Trophoblast cell (in vitro differentiated cells and primary cell): Measurements from ENCODE around the gene KIF16B.

Experiments used
- DNase-seq, 2 donors: peaks; one replicate each; pipeline ENCODE4 v3.0.0-alpha.2; 2016
- H2AFZ ChIP-seq: 2 replicates; pipeline ENCODE4 v1.6.1; 2013; ENCODE audit warnings: low read length, moderate library complexity, mild to moderate bottlenecking; ENCODE audit not compliant: insufficient read depth, poor library complexity
- H2AK5ac ChIP-seq: 2 replicates; pipeline ENCODE4 v1.6.1; 2013; ENCODE audit warnings: mild to moderate bottlenecking, low read length
- H2BK120ac ChIP-seq: 2 replicates; pipeline ENCODE4 v1.6.1; 2013; ENCODE audit warnings: low read length, mild to moderate bottlenecking, moderate library complexity; ENCODE audit not compliant: insufficient read depth, poor library complexity
- H2BK12ac ChIP-seq: 2 replicates; pipeline ENCODE4 v1.6.1; 2013; ENCODE audit warnings: mild to moderate bottlenecking, low read length, moderate library complexity
- H2BK5ac ChIP-seq: 2 replicates; pipeline ENCODE4 v1.6.1; 2013; ENCODE audit warnings: low read length, low read depth, moderate library complexity, mild to moderate bottlenecking; ENCODE audit not compliant: poor library complexity
- H3K14ac ChIP-seq: 2 replicates; pipeline ENCODE4 v1.6.1; 2013; ENCODE audit warnings: mild to moderate bottlenecking, low read length
- H3K18ac ChIP-seq: 2 replicates; pipeline ENCODE4 v1.6.1; 2013; ENCODE audit warnings: mild to moderate bottlenecking, low read length
- H3K23ac ChIP-seq: 2 replicates; pipeline ENCODE4 v1.6.1; 2013; ENCODE audit warnings: low read length
- H3K27ac ChIP-seq: 2 replicates; pipeline ENCODE4 v1.5.1; 2013; ENCODE audit warnings: low read depth, mild to moderate bottlenecking, inconsistent platforms, low read length, moderate library complexity
- H3K27me3 ChIP-seq: 2 replicates; pipeline ENCODE4 v1.6.1; 2013; ENCODE audit warnings: inconsistent platforms, mild to moderate bottlenecking, low read length, moderate library complexity; ENCODE audit not compliant: insufficient read depth
- H3K36me3 ChIP-seq, 2 experiments: 1 replicate in 1 of 2; 2 replicates in 1 of 2; pipeline ENCODE4 v1.6.1; 2013; ENCODE audit warnings: low read length in 2 of 2, mild to moderate bottlenecking in 2 of 2, moderate library complexity in 1 of 2; ENCODE audit not compliant: insufficient read depth in 2 of 2, control insufficient read depth in 1 of 2
- H3K4ac ChIP-seq: 2 replicates; pipeline ENCODE4 v1.6.1; 2013; ENCODE audit warnings: low read depth, mild to moderate bottlenecking, low read length, moderate library complexity
- H3K4me1 ChIP-seq, 2 experiments: 1 replicate in 1 of 2; 2 replicates in 1 of 2; pipeline ENCODE4 v1.6.1; 2013; ENCODE audit warnings: low read length in 2 of 2, mild to moderate bottlenecking in 2 of 2, moderate library complexity in 1 of 2; ENCODE audit not compliant: insufficient read depth in 2 of 2, control insufficient read depth in 1 of 2
- H3K4me2 ChIP-seq: 2 replicates; pipeline ENCODE4 v1.6.1; 2013; ENCODE audit warnings: inconsistent platforms, mild to moderate bottlenecking, low read length, moderate library complexity
- H3K4me3 ChIP-seq: 2 replicates; pipeline ENCODE4 v1.5.1; 2013; ENCODE audit warnings: mild to moderate bottlenecking, low read depth, low read length, inconsistent platforms
- H3K79me1 ChIP-seq: one replicate; pipeline ENCODE4 v1.6.1; 2013; ENCODE audit warnings: low read length
- H3K79me2 ChIP-seq: 2 replicates; pipeline ENCODE4 v1.6.1; 2013; ENCODE audit warnings: low read length, mild to moderate bottlenecking; ENCODE audit not compliant: control insufficient read depth, insufficient read depth, poor library complexity
- H3K9ac ChIP-seq: 2 replicates; pipeline ENCODE4 v1.6.1; 2013; ENCODE audit warnings: mild to moderate bottlenecking, low read length
- H3K9me3 ChIP-seq: 2 replicates; pipeline ENCODE4 v1.6.1; 2013; ENCODE audit warnings: low read depth, mild to moderate bottlenecking, control low read depth, inconsistent platforms, low read length; ENCODE audit not compliant: insufficient read depth
- H4K12ac ChIP-seq: 2 replicates; pipeline ENCODE4 v1.6.1; 2013; ENCODE audit warnings: low read depth, mild to moderate bottlenecking, low read length, moderate library complexity
- H4K8ac ChIP-seq: 2 replicates; pipeline ENCODE4 v1.6.1; 2013; ENCODE audit warnings: low read depth, mild to moderate bottlenecking, low read length, moderate library complexity
- H4K91ac ChIP-seq: one replicate; pipeline ENCODE4 v1.6.1; 2013; ENCODE audit warnings: low read depth, mild to moderate bottlenecking, low read length, moderate library complexity
- WGBS: extraction: QIAGEN DNeasy Blood & Tissue Kit; methylation state at CpG from one replicate; pipeline ENCODE4 v1.1.7; 2013; ENCODE audit warnings: missing lambda C conversion rate; ENCODE audit not compliant: insufficient read length, insufficient coverage; ENCODE audit errors: extremely low coverage; 5-methylcytosine and 5-hydroxymethylcytosine counted together

KIF16B gene

GRCh38 chr20:16433293-16433580 lies 140.0 kb downstream of the KIF16B start:
- no peak overlapping the region for H2AK5ac ChIP-seq
- H2AFZ ChIP-seq = no peak overlapping the region
- no peaks in the 10 kb centered on the region for H3K27me3 ChIP-seq
- no peaks in the 10 kb centered on the region for H3K9me3 ChIP-seq
- H3K9ac ChIP-seq = no peak overlapping the region
- H3K14ac ChIP-seq = no peak overlapping the region
- no peak overlapping the region for H2BK12ac ChIP-seq
- no peak overlapping the region for H3K23ac ChIP-seq
- WGBS = no CpG with 5 or more reads among the region's 2 CpGs
- H3K79me1 ChIP-seq = no peaks in the 10 kb centered on the region
- peaks cover 0 to 4% of the 10 kb centered on the region in 2 experiments for H3K36me3 ChIP-seq
- no peak overlapping the region for H4K12ac ChIP-seq
- no peak overlapping the region for H3K18ac ChIP-seq
- H3K79me2 ChIP-seq = no peaks in the 10 kb centered on the region
- H2BK120ac ChIP-seq = no peak overlapping the region
- no peak overlapping the region for H3K4me2 ChIP-seq
- no peak overlapping the region for H3K4ac ChIP-seq
- no peak overlapping the region for H4K8ac ChIP-seq
- DNase-seq = no peak
- no peak overlapping the region for H3K27ac ChIP-seq
- H2BK5ac ChIP-seq = no peak overlapping the region
- no peak overlapping the region for H3K4me3 ChIP-seq
- H4K91ac ChIP-seq = no peak overlapping the region
- peaks cover 2 to 3% of the 10 kb centered on the region in 2 experiments for H3K4me1 ChIP-seq

- Histone ChIP-seq H3K23ac (no peak overlapping the region), H3K36me3 (peaks cover 0 to 4% of the 10 kb centered on the region in 2 experiments), H3K18ac (no peak overlapping the region), H3K4ac (no peak overlapping the region), H2BK120ac (no peak overlapping the region), H3K14ac (no peak overlapping the region), H3K27ac (no peak overlapping the region), H4K91ac (no peak overlapping the region), H3K4me1 (peaks cover 2 to 3% of the 10 kb centered on the region in 2 experiments), H3K9me3 (no peaks in the 10 kb centered on the region), H3K4me3 (no peak overlapping the region), H3K9ac (no peak overlapping the region), H4K8ac (no peak overlapping the region), H2BK12ac (no peak overlapping the region), H3K4me2 (no peak overlapping the region), H2AFZ (no peak overlapping the region), H3K79me1 (no peaks in the 10 kb centered on the region), H4K12ac (no peak overlapping the region), H2BK5ac (no peak overlapping the region), H3K79me2 (no peaks in the 10 kb centered on the region), H3K27me3 (no peaks in the 10 kb centered on the region), H2AK5ac (no peak overlapping the region)
- no CpG with 5 or more reads among the region's 8 CpGs for WGBS
- DNase-seq = no peak
Measured at GRCh38 chr20:16432466-16433292, 140.6 kb downstream of the KIF16B start.

GRCh38 chr20:16428112-16428511 lies 145.1 kb downstream of the KIF16B start:
- H4K12ac ChIP-seq = no peak overlapping the region
- no peak overlapping the region for H2AFZ ChIP-seq
- no peak overlapping the region for H2BK120ac ChIP-seq
- H3K4me2 ChIP-seq = no peak overlapping the region
- no peak overlapping the region for H3K9ac ChIP-seq
- H3K79me2 ChIP-seq = no peaks in the 10 kb centered on the region
- WGBS = no CpG with 5 or more reads among the region's 1 CpG
- H3K36me3 ChIP-seq = peaks cover 0 to 3% of the 10 kb centered on the region in 2 experiments
- H3K18ac ChIP-seq = no peak overlapping the region
- no peak overlapping the region for H3K27ac ChIP-seq
- H3K23ac ChIP-seq = no peak overlapping the region
- H3K79me1 ChIP-seq = no peaks in the 10 kb centered on the region
- H2AK5ac ChIP-seq = no peak overlapping the region
- no peak overlapping the region for H2BK12ac ChIP-seq
- no peaks in the 10 kb centered on the region for H3K27me3 ChIP-seq
- H3K4me1 ChIP-seq = peaks cover 6 to 8% of the 10 kb centered on the region in 2 experiments
- no peak overlapping the region for H4K8ac ChIP-seq
- H3K4me3 ChIP-seq = no peak overlapping the region
- H3K4ac ChIP-seq = no peak overlapping the region
- DNase-seq = no peak
- H3K9me3 ChIP-seq = no peaks in the 10 kb centered on the region
- no peak overlapping the region for H3K14ac ChIP-seq
- no peak overlapping the region for H2BK5ac ChIP-seq
- H4K91ac ChIP-seq = no peak overlapping the region

- Histone ChIP-seq H3K9ac (no peak overlapping the region), H3K36me3 (peaks cover 0 to 3% of the 10 kb centered on the region in 2 experiments), H3K79me1 (no peaks in the 10 kb centered on the region), H2BK12ac (no peak overlapping the region), H4K8ac (no peak overlapping the region), H3K27ac (no peak overlapping the region), H2BK120ac (no peak overlapping the region), H3K23ac (no peak overlapping the region), H3K27me3 (no peaks in the 10 kb centered on the region), H3K14ac (no peak overlapping the region), H3K4me3 (no peak overlapping the region), H2AK5ac (no peak overlapping the region), H4K12ac (no peak overlapping the region), H3K4me1 (peaks cover 6 to 8% of the 10 kb centered on the region in 2 experiments), H2BK5ac (no peak overlapping the region), H4K91ac (no peak overlapping the region), H3K4me2 (no peak overlapping the region), H3K79me2 (no peaks in the 10 kb centered on the region), H3K9me3 (no peaks in the 10 kb centered on the region), H3K4ac (no peak overlapping the region), H3K18ac (no peak overlapping the region), H2AFZ (no peak overlapping the region)
- DNase-seq = no peak
- no CpG with 5 or more reads among the region's 2 CpGs for WGBS
Measured at GRCh38 chr20:16427571-16427970, 145.7 kb downstream of the KIF16B start.
